GM12878 (cell line): ENCODE results near the gene F8A2.
"Not testable (repeated sequence)": the region's sequence is repeated elsewhere in the genome, so short reads cannot be mapped to it uniquely, and the experiment has no call there.

Experiments
- BCLAF1 ChIP-seq: fragments of 450-650 bp; IDR thresholded peaks from 2 replicates; pipeline ENCODE4 v1.6.1; 2017; ENCODE audit warnings: antibody characterized with exemption, mild to moderate bottlenecking, moderate library complexity
- CTCF ChIP-seq, 3 experiments: IDR thresholded peaks in 2 of 3; conservative IDR thresholded peaks in 1 of 3; 2 replicates each; pipeline ENCODE4 v1.5.1; 2011; ENCODE audit warnings: low read depth in 3 of 3, low read length in 3 of 3, mild to moderate bottlenecking in 3 of 3, control low read depth in 2 of 3, moderate library complexity in 2 of 3, inconsistent platforms in 1 of 3, mixed read lengths in 1 of 3; ENCODE audit not compliant: control insufficient read depth in 2 of 3, insufficient read depth in 1 of 3; ENCODE audit errors: extremely low read depth in 1 of 3
- EZH2 ChIP-seq: IDR thresholded peaks from 2 replicates; pipeline ENCODE4 v1.6.1; 2012; ENCODE audit warnings: low read depth, mild to moderate bottlenecking, control low read depth, inconsistent platforms, low read length, borderline replicate concordance; ENCODE audit not compliant: control insufficient read depth
- GABPA ChIP-seq: IDR thresholded peaks from 2 replicates; pipeline ENCODE4 v1.6.1; 2014; ENCODE audit warnings: antibody characterized with exemption, low read depth, mild to moderate bottlenecking, inconsistent platforms
- IRF4 ChIP-seq: IDR thresholded peaks from 2 replicates; pipeline ENCODE4 v1.6.1; 2011; ENCODE audit warnings: low read depth, low read length
- JUND ChIP-seq: IDR thresholded peaks from 2 replicates; pipeline ENCODE4 v1.6.1; 2012; ENCODE audit warnings: low read depth, mild to moderate bottlenecking, low read length, improper control_type of control experiment, moderate library complexity
- POLR2A ChIP-seq: IDR thresholded peaks from 2 replicates; pipeline ENCODE4 v1.6.1; 2011; ENCODE audit warnings: low read depth, mild to moderate bottlenecking, low read length
- POLR2AphosphoS5 ChIP-seq: IDR thresholded peaks from 2 replicates; pipeline ENCODE4 v1.6.1; 2011; ENCODE audit warnings: mild to moderate bottlenecking, low read length, inconsistent platforms
- SP1 ChIP-seq: IDR thresholded peaks from one replicate; pipeline ENCODE4 v1.6.1; 2011; ENCODE audit warnings: low read depth, low read length
- TCF12 ChIP-seq: IDR thresholded peaks from 2 replicates; pipeline ENCODE4 v1.6.1; 2011; ENCODE audit warnings: low read depth, mild to moderate bottlenecking, low read length
- TF ChIP-seq, protein P1 (sequence below): IDR thresholded peaks from 2 replicates; pipeline ENCODE4 v1.6.1; 2012; ENCODE audit warnings: mild to moderate bottlenecking, low read depth, low read length

DNA sequence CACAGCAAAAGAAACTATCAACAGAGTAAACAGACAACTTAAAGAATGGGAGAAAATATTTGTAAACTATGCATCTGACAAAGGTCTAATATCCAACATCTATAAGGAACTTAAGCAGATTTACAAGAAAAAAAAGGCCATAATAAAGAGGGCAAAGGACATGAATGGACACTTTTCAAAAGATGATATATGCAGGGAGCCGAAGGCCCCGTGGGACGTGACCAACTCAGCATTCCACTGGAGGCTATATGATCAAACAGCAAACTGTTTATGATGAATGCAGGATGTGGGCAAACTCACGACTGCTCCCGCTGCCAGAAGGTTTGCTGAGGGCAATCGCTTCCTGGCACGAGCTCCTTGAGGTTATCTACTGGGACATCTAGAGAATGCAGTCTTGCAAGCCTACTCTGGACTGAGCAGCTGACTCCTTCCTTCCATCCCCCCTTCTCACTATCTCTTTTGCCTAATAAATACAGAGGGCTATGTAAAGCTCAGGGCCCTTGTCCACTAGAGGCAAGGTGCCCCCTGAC is 12.9 kb downstream of the F8A2 start:
- TF ChIP-seq POLR2A; CTCF (IDR thresholded peaks at IDR 0.05 in 2 of 3, conservative IDR thresholded peaks at IDR 0.05 in 1 of 3; ENCODE audit: control insufficient read depth in 2 of 3, extremely low read depth in 1 of 3, insufficient read depth in 1 of 3, low read depth in 3 of 3, low read length in 3 of 3); BCLAF1; TCF12; IRF4; JUND; POLR2AphosphoS5; EZH2; GABPA; SP1: not testable (repeated sequence)
- TF ChIP-seq, protein P1, sequence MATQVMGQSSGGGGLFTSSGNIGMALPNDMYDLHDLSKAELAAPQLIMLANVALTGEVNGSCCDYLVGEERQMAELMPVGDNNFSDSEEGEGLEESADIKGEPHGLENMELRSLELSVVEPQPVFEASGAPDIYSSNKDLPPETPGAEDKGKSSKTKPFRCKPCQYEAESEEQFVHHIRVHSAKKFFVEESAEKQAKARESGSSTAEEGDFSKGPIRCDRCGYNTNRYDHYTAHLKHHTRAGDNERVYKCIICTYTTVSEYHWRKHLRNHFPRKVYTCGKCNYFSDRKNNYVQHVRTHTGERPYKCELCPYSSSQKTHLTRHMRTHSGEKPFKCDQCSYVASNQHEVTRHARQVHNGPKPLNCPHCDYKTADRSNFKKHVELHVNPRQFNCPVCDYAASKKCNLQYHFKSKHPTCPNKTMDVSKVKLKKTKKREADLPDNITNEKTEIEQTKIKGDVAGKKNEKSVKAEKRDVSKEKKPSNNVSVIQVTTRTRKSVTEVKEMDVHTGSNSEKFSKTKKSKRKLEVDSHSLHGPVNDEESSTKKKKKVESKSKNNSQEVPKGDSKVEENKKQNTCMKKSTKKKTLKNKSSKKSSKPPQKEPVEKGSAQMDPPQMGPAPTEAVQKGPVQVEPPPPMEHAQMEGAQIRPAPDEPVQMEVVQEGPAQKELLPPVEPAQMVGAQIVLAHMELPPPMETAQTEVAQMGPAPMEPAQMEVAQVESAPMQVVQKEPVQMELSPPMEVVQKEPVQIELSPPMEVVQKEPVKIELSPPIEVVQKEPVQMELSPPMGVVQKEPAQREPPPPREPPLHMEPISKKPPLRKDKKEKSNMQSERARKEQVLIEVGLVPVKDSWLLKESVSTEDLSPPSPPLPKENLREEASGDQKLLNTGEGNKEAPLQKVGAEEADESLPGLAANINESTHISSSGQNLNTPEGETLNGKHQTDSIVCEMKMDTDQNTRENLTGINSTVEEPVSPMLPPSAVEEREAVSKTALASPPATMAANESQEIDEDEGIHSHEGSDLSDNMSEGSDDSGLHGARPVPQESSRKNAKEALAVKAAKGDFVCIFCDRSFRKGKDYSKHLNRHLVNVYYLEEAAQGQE = not testable (repeated sequence)
